ENCODE data around the gene GRK2. TPM values are rescaled to one million over a fixed set of nuclear protein-coding genes. Genes with fewer than 3 reads are reported as not detected.
"Not testable (repeated sequence)": the region's sequence is repeated elsewhere in the genome, so short reads cannot be mapped to it uniquely, and the experiment has no call there.

The GRK2 gene
- total RNA-seq, 1 donor from 2014 or later: 52.2 TPM

- H3K4me3 Mint-ChIP-seq (ENCODE audit: unreplicated experiment): peak overlapping the region; percentile 99
- H3K27me3 Mint-ChIP-seq (ENCODE audit: unreplicated experiment): peaks cover 5% of the 10 kb centered on the region
- peaks cover 3% of the 10 kb centered on the region for H3K9me3 Mint-ChIP-seq (ENCODE audit: unreplicated experiment)
- no peaks in the 10 kb centered on the region for H3K4me1 Mint-ChIP-seq (ENCODE audit: low read depth, unreplicated experiment)
- TF ChIP-seq CTCF (IDR thresholded peaks at IDR 0.05; ENCODE audit: partially characterized antibody, unreplicated experiment): no peak
- no peaks in the 10 kb centered on the region for H3K36me3 Mint-ChIP-seq (ENCODE audit: unreplicated experiment)
- H3K27ac Mint-ChIP-seq (ENCODE audit: unreplicated experiment): peak overlapping the region; percentile 94
- DNase-seq: no peak
Observed at GRCh38 chr11:67317888-67318555, 51.7 kb downstream of the GRK2 start.

- peak overlapping the region; percentile 71 for H3K4me3 Mint-ChIP-seq (ENCODE audit: unreplicated experiment)
- H3K27me3 Mint-ChIP-seq (ENCODE audit: unreplicated experiment); DNase-seq; H3K4me1 Mint-ChIP-seq (ENCODE audit: low read depth, unreplicated experiment); H3K36me3 Mint-ChIP-seq (ENCODE audit: unreplicated experiment); H3K9me3 Mint-ChIP-seq (ENCODE audit: unreplicated experiment); H3K27ac Mint-ChIP-seq (ENCODE audit: unreplicated experiment): not testable (repeated sequence)
Observed at GRCh38 chr11:67318876-67319275, 52.6 kb downstream of the GRK2 start.

GRCh38 chr11:67320011-67320410 lies 53.7 kb downstream of the GRK2 start:
- no peak for TF ChIP-seq CTCF (IDR thresholded peaks at IDR 0.05; ENCODE audit: partially characterized antibody, unreplicated experiment)
- Mint-ChIP-seq H3K27ac (ENCODE audit: unreplicated experiment) (no peak overlapping the region), H3K4me3 (ENCODE audit: unreplicated experiment) (peak overlapping the region; percentile 46), H3K27me3 (ENCODE audit: unreplicated experiment) (peaks cover 4% of the 10 kb centered on the region), H3K36me3 (ENCODE audit: unreplicated experiment) (no peaks in the 10 kb centered on the region), H3K9me3 (ENCODE audit: unreplicated experiment) (peaks cover 3% of the 10 kb centered on the region), H3K4me1 (ENCODE audit: low read depth, unreplicated experiment) (no peaks in the 10 kb centered on the region)
- DNase-seq: no peak

GRCh38 chr11:67320691-67321090 lies 54.4 kb downstream of the GRK2 start:
- Mint-ChIP-seq H3K4me3 (ENCODE audit: unreplicated experiment) (no peak overlapping the region), H3K27ac (ENCODE audit: unreplicated experiment) (no peak overlapping the region), H3K27me3 (ENCODE audit: unreplicated experiment) (peaks cover 4% of the 10 kb centered on the region), H3K9me3 (ENCODE audit: unreplicated experiment) (peaks cover 3% of the 10 kb centered on the region), H3K36me3 (ENCODE audit: unreplicated experiment) (no peaks in the 10 kb centered on the region), H3K4me1 (ENCODE audit: low read depth, unreplicated experiment) (no peaks in the 10 kb centered on the region)
- TF ChIP-seq CTCF (IDR thresholded peaks at IDR 0.05; ENCODE audit: partially characterized antibody, unreplicated experiment): no peak
- DNase-seq: no peak

- no peak overlapping the region for H3K27ac Mint-ChIP-seq (ENCODE audit: unreplicated experiment)
- no peaks in the 10 kb centered on the region for H3K36me3 Mint-ChIP-seq (ENCODE audit: unreplicated experiment)
- H3K4me1 Mint-ChIP-seq (ENCODE audit: low read depth, unreplicated experiment): no peaks in the 10 kb centered on the region
- H3K27me3 Mint-ChIP-seq (ENCODE audit: unreplicated experiment): peaks cover 4% of the 10 kb centered on the region
- H3K9me3 Mint-ChIP-seq (ENCODE audit: unreplicated experiment): peaks cover 1% of the 10 kb centered on the region
- no peak for DNase-seq
- no peak for TF ChIP-seq CTCF (IDR thresholded peaks at IDR 0.05; ENCODE audit: partially characterized antibody, unreplicated experiment)
- no peak overlapping the region for H3K4me3 Mint-ChIP-seq (ENCODE audit: unreplicated experiment)
Observed at GRCh38 chr11:67321313-67321871, 55.1 kb downstream of the GRK2 start.
